SHP77 treated with DMSO at 0.1 percent for 48 hours (cell line): ENCODE data around the gene PRTFDC1.
"Not testable (repeated sequence)": the region's sequence is repeated elsewhere in the genome, so short reads cannot be mapped to it uniquely, and the experiment has no call there.

Experiments
- DNase-seq: peaks from one replicate; lab custom pipeline; 2025; lab: John Stamatoyannopoulos, UW

The PRTFDC1 gene

GRCh38 chr10:24844742-24845141 lies 107.7 kb downstream of the PRTFDC1 start:
- no peak for DNase-seq

- DNase-seq = no peak
These were observed 109.2 kb downstream of the PRTFDC1 start for GRCh38 chr10:24843256-24843655.

DNA sequence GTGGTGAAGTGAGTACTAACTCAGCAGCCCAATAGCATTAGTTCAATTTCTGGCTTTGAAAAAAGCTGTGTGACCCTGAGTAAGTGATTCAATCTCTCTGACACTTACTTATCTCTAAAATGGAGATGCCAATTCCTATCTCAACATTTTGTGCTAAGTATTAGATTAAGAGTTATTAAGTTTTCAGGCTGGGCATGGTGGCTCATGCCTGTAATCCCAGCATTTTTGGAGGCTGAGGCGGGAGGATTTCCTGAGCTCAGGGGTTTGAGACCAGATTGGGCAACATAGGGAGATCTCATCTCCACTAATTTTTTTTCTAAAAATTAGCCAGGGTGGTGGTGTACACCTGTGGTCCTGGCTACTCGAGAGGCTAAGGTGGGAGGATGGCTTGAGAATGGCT lies 109.5 kb downstream of the PRTFDC1 start:
- DNase-seq = no peak

GRCh38 chr10:24841530-24841929 lies 110.9 kb downstream of the PRTFDC1 start:
- no peak for DNase-seq

DNA sequence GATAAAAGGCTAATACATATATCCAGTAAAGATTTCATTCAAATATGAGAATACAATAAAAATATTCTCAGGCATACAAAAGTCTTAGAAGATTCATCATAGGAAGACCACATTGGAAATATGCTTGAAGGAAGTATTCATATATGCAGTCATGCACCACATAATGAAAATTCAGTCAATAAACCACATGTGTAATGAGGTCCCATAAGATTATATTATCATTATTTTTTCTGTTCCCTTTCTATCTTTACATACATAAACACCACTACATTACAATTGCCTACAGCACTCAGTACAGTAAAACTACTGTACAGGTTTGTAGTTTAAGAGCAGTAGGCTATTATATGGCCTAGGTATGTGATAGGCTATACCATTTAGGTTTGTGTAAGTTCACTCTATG lies 111.6 kb downstream of the PRTFDC1 start:
- no peak for DNase-seq

DNA sequence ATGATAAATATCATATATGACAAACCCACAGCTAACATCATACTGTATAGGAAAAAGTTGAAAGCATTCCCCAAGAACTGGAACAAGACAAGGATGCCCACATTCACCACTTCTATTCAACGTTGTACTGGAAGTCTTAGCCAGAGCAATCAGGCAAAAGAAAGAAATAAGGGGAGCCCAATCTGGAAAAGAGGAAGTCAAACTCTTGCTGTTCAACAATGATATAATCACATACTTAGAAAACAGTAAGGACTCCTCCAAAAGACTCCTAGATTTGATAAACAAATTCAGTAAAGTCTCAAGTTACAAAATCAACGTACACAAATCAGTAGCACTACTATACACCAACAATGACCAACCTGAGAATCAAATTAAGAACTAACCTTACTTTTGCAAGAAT lies 114.6 kb downstream of the PRTFDC1 start:
- DNase-seq = not testable (repeated sequence)

- no peak for DNase-seq
These were observed 117.5 kb downstream of the PRTFDC1 start for GRCh38 chr10:24834869-24835268.

GRCh38 chr10:24826009-24826408 lies 126.4 kb downstream of the PRTFDC1 start:
- DNase-seq = no peak

GRCh38 chr10:24825551-24825950 lies 126.9 kb downstream of the PRTFDC1 start:
- DNase-seq = no peak

- DNase-seq = no peak
These were observed 127.9 kb downstream of the PRTFDC1 start for GRCh38 chr10:24824536-24824935.

- DNase-seq = no peak
These were observed 128.3 kb downstream of the PRTFDC1 start for GRCh38 chr10:24824124-24824523.

DNA sequence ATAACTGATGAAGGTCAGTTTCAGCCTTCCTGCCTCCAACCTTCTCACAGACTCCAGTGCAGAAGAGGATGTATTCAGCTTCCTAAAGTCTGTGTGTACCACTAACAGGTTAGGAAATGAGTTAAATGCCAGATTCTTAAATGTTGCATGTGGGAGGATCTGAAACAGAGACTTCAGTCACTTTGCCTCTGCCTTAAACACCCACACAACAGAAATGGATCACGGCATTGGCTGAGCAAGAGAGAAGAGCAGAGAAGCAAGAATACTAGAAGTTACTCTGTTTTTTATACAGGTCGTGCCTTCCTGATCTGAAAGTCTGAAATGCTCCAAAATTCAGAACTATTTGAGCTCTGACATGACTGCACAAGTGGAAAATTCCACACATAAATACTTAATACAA lies 129.8 kb downstream of the PRTFDC1 start:
- no peak for DNase-seq

DNA sequence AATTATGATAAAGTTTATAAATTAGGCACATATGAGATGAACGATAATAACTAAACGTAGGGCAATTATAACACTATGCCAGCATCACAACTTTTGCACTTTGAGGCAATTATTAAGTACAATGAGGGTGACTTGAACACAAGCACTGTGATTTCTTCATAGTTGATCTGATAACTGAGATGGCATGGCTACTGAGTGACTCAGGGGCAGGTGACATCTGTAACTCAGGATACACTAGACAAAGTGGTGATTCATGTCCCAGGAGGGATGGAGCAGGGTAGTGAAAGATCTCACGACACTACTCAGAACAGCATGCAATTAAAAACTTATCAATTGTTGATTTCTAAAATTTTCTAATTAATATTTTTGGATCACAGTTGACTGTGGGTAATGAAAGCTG lies 130.4 kb downstream of the PRTFDC1 start:
- no peak for DNase-seq

DNA sequence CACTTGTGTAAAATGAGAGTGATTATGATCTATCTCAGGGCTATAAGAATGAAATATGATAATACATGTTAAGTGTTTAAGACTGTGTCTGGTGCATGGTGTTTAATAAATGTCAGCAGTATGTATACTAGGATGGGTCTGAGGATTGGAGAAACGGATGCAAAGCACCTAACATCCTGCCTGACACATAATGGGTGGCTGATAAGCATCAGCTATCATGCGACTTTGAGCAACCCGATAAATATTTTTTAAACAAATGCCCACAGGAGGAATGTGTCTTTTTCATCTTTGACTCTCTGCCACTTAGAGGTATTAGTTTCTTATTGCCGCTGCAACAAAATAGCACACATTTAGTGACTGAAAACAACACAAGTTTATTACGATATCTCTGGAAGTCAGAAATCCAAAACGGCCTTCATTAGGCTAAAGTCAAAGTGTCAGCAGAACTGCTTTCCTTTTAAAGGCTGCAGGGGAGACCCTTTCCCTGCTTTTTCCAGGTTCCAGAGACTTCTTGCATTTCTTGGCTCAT lies 135.5 kb downstream of the PRTFDC1 start:
- no peak for DNase-seq

DNA sequence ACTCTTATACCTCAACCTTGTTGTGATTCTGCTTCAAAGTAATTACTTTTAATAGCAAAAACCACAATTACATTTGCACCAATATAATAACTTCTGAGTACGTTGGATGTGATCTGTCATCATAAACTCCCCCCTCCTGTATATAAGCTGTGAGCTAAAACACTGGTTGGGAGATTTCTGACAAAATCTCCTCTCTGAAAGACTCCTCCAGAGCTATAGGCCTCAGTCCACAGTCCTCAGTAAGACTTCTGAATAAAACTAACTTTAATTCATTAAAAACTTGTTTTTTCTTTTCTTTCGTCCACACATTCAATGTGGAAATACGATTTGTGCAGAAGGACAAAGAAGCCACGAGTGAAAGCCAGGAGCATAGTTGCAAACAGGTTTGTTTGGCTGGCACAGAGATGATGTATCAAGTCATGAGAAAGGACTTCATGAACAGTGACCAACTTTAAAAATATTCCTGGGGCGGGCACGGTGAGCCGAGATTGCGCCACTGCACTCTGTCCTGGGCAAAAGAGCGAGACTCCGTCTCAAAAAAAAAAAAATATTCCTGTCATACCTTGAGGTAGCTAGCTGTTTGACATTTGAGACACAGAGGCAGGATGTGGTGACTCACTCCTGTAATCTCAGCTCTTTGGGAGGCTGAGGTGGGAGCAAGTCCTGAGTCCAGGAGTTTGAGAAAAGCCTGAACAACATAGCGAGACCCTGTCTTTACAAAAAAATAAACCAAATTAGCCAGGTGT lies 137.7 kb downstream of the PRTFDC1 start:
- DNase-seq = no peak

GRCh38 chr10:24813856-24814255 lies 138.6 kb downstream of the PRTFDC1 start:
- no peak for DNase-seq

- no peak for DNase-seq
These were observed 146.1 kb downstream of the PRTFDC1 start for GRCh38 chr10:24806262-24806661.

- DNase-seq = no peak
These were observed 147.4 kb downstream of the PRTFDC1 start for GRCh38 chr10:24804956-24805355.

DNA sequence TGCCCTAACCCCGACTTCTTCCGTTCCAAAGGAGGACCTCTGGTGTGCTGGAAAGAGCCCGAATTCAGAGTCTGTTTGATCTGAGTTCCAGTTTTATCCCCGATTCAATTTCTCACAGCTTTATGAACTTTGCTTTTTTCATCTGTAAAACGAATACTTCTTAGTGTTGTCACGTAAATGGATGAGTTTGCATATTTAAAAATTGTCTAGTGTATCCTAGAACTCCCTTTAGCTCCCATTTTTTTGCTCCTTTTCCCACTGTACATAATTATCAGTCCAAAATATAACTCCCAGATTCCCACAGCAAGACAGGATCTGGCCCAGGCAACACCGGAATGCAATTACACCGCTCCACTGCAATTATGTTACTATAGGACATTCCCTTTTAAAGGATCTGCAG lies 148.0 kb downstream of the PRTFDC1 start:
- DNase-seq = no peak

GRCh38 chr10:24802378-24802777 lies 150.0 kb downstream of the PRTFDC1 start:
- DNase-seq = no peak

DNA sequence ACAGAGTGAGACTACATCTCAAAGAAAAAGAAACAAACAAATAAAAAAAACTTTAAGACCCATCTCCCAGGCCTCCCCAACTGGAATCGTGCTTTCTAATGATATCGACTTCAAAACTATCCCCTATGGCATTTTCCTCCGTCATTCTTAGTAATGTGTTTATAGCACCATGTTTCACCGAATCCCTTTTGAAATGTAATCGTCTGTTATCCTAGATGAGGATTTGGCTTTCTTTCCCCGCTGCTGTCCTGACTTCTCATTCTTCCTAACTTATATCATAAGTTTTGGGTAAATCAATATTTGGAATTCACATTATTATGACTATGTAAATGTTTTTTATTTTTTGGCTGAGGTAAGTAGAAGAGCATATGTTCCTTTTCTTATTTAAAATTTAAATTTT lies 151.5 kb downstream of the PRTFDC1 start:
- DNase-seq = no peak
